Stimulated activated CD4-positive, alpha-beta T cell treated with anti-CD3 and anti-CD28 coated beads, Interleukin-12 subunit alpha, Interleukin-12 subunit beta, amount 100 ng/mL, for 4 hours (primary cell): ENCODE measurements around the gene ZNG1C.
"Not testable (repeated sequence)": the region's sequence is repeated elsewhere in the genome, so short reads cannot be mapped to it uniquely, and the experiment has no call there.

Source experiments
- DNase-seq: peaks from one replicate; pipeline ENCODE4 v3.0.0-alpha.2; 2020

The ZNG1C gene

DNA sequence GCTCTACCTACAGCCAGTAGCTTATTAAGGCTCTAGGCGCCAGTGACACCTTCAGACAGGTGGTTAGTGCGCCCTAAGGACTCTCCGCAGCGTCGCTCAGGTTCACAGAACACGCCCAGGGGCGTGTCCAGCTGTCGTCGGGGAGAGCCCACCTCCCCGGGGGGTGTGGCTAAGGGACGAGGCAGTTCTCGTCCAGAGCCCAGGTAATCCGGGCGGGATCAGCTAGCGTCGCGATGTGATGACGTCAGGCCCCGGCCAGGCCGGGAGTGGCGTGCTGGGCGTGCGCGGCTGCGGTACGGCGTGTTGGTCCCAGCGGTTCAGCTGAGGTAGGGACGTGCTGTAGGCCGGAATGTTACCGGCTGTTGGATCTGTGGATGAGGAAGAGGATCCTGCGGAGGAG is at the start of gene ZNG1C:
Gene ZNG1C, plus strand, starts transcription at position 301 of the 400 bp plus-strand sequence. Its CDS starts 49 bp downstream, at position 350.
- not testable (repeated sequence) for DNase-seq

DNA sequence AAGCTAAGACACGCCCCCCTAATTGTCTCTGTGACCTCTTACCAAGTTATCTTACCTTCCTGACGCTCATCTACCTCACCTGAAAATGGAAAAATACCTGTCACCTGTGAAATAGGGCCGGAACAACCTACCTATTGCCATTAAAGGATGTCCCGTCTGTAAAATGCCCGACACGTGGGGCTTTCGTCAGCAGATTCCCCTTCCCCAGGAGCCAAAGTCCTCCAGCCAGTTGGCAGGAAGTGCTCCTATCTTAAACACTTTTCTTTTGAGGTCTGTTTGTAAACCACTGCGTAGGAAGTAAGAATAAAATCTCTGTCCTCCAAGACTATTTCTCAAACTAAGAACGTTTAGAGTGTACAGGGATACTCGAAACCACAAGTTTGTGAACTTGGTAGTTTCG is 654 bp downstream of the ZNG1C start:
- not testable (repeated sequence) for DNase-seq

DNA sequence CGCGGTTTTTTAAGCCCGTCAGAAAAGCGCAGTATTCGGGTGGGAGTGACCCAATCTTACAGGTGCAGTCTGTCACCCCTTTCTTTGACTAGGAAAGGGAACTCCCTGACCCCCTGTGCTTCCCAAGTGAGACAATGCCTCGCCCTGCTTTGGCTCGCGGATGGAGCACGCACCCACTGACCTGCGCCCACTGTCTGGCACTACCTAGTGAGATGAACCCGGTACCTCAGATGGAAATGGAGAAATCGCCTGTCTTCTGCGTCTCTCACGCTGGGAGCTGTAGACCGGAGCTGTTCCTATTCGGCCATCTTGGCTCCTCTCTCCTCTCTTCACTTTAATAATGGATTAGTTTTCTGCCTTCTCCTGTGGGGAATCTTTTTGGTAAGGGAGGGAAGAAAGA is 39.3 kb downstream of the ZNG1C start:
- DNase-seq: not testable (repeated sequence)

DNA sequence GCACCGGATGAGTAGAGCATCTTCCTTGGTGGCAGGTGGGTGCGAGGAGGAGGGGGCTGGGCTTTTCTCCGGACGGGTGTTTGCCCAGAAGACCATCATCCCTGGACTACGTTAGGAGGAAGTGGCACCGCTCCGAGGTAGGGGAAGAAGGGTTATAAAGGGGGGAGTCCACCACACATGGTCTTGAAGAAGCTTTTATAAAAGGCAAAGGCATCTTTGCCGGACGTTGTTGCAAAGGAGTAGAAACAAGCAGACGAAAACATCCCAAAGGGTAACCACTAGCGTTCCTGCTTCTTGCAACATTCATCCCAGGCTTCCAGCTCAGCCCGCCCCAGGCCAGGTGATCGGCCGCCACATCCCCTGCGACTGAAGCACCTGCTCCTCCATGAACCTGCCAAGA is 60.8 kb downstream of the ZNG1C start, which contains the start of gene FOXD4L3:
Gene FOXD4L3, plus strand, starts transcription at position 301 of the 400 bp plus-strand sequence. Its CDS starts 85 bp downstream, at position 386.
- not testable (repeated sequence) for DNase-seq

DNA sequence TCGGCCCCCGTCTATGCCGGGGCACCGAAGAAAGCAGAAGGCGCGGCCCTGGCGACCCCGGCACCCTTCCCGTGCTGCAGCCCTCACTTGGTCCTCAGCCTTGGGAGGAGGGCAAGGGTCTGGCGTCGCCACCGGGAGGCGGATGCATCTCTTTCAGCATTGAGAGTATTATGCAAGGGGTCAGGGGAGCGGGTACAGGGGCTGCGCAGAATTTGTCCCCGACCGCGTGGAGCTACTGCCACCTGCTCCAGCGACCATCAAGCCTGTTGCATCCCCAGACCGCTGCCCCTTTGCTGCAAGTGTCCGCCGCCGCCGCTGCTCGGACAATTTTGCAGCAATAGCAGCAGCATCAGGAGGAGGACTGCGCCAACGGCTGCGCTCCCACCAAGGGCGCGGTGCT is 62.0 kb downstream of the ZNG1C start:
- DNase-seq: not testable (repeated sequence)

DNA sequence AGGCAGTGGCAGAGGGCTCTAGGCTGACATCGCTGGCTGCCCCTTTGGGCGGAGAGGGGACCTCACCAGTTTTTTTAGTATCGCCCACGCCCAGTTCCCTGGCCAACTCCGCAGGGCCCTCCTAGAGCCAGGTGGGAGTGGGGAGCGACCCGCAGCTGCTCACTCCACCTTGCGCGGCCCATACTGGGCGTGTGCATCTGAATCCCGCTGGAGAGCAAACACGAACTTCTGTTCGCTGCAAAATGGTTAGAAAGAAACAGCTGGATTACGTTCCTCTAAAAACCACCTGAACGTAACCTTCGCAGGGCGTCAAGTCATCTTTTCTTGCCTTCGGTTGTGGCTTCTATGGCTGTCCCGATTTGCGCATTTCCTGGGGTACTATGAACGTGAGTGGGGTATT is 62.4 kb downstream of the ZNG1C start:
- DNase-seq: not testable (repeated sequence)

DNA sequence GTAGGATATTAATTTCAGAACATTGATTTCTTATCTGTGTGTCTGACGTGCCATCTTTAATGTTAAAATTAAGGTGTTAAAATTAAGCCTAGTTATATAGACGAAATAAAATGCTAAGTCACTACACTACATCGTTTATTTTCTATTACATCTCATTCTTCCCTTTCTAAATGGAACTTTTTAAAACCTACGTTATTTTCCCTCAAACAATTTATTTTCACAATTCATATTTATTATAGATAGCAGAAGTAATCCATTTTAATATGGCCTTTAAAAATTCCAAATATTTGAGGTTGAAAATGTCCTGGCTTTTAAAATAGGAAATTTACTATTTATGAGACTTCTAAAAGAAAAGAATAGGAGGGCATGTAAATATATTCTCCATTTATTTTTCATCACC is 63.0 kb downstream of the ZNG1C start:
- DNase-seq: not testable (repeated sequence)

DNA sequence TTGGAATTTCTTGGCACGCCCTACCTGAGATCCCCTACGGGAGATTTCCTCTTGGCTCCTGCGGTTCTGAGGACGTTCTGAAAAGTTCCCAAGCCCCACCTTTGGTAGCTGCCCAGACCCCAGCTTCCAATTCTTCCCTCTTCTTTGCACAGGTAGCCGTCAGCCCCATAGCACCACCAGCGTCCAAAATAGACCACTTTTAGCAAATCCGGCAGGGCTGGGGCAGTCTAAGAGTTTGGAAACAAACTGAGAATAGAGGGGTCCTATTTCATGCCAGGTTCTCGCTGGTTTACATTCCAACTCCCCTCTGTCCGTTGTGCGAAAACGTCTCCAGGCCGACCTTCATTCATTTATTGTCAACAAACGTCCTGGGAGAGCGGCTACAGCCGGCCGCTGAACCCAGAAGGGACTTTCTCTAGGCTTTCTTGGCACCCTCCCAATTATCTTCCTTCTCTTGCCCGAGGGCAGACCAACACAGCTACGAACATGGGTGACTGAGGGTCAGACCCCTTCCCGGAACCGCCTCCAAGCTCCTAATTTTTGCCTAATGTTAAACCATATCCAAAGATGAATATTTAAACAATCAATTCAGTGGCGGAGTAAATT is 64.0 kb downstream of the ZNG1C start:
- DNase-seq: not testable (repeated sequence)

DNA sequence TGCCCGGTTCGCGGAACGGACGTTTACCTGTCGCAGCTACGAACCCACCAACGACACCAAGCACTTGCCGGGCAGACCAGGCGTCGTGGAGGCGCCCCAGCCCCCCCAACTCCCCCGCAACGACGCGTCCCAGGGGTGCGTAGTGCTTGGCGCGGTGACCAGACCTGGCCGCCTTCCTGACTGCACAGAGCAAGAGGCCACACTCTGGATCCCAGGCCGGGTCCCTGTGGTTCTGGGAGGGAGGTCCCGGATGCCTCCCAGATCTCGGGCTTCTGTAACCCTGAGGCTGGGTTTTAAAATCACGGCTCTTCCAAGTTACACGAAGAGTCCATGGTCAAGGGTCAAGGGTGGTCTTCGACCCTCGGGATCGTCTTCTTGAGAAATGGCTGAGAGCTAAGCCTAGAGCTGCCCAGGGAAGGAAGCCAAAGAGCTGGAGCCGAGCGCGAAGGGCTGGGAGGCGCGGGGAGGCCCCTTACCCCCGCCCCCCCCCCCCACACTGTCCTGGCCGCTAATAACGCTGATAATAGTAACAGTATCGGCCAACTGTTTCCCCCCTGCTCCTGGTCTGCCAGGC is 64.7 kb downstream of the ZNG1C start:
- DNase-seq: not testable (repeated sequence)

DNA sequence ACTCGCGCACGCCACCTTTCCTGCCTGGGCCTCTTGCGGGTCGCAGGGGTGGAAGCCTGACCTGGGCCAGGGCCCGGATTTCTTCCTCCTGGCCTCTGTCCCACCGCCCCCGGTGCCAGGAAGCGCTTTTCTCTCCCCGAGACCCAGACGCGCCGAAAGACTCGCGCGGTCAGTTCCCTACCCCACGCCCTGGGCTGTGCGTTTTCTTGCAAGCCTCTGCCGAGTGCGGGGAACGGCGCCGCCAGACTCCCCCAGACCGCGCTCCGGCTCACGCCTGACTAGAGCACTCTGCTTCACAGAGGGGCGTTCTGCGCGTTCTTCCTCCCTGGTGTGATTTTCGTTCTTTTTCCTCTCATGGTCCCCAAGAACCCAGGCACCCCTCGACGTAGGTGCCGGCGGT is 65.3 kb downstream of the ZNG1C start:
- not testable (repeated sequence) for DNase-seq

DNA sequence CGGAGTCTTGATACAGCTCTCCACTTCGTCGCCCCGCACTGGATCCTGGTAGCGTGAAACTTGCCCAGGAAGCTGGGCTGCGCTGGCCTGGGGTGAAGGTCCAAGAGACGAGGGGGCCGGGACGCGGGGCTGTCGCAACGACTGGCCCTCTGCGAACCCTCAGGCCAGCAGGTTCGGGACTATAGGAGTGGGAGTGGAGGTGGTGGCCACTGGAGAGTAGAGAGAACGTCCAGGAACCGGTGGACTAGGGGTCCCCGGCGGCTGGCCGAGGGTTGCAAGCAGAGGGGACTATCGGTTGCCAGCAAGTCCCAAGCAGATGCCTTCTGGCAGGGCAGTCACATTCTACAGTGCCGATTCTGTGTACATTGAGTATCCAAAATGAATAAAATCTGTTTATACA is 65.9 kb downstream of the ZNG1C start:
- DNase-seq: not testable (repeated sequence)

DNA sequence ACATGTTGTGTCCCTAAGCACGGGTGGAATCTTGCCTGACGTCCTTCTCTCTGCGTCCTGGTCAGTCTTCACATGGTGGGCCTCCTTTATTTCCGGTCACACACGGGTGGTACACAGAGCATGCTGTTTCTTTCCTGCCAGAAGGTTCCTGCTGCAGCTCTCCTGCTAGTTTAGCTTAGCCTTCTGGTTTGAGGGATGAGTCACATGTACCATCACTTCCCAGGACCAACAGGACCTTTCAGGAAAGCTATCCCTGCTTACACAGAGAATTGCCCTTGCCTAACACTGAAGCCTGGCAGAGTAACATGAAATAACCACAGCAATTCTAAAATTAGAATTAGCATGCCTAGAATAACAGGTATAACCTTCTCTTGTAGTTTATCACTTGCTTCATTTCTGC is 69.4 kb downstream of the ZNG1C start:
- DNase-seq: not testable (repeated sequence)

DNA sequence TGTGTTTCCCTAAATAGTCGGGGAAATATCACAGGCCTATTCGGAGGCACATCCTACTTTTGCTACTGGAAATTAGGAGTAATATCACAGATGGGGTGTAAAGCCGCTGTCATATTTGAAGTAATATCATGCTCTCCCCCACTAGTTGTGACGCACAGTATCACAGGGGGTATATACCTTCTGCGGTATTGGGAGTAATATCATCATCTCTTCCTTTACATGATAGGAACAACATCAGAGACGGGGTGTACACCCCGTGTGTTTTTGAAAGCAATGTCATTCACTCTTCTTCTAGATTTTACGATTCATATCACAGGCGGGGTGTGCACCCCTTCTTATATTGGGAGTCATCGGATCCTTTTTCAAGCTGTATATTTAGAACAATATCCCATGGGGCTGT is 76.4 kb downstream of the ZNG1C start:
- not testable (repeated sequence) for DNase-seq

DNA sequence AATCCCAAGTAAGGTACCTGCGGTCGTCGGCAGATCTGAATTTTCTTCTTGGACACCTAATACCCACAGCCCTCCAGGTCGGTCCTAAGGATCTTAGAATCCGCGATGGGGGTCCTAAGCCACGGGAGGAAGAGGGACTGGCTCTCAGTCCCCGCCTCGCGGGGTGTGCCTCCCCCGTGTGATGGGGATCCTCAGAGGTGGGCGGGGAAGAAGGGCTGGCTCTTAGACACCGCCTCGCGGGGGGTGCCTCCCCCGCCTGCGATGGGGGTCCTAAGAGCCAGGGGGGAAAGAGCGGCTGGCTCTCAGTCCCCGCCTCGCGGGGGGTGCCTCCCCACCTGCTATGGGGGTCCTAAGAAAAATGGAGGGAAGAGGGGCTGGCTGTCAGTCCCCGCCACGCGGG is 82.0 kb downstream of the ZNG1C start:
- not testable (repeated sequence) for DNase-seq

DNA sequence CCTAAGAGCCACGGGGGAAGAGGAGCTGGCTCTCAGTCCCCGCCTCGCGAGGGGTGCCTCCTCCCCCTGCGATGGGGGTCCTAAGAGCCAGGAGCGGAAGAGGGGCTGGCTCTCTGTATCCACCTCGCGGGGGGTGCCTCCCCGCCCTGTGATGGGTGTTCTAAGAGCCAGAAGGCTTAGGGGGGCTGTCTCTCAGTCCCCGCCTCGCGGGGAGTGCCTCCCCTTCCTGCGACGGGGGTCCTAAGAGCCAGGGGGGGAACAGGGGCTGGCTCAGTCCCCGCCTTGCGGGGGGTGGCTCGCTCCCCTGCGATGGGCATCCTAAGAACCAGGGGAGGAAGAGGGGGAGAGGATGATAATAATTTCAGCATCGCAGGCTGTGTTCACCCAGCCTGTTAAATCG is 82.7 kb downstream of the ZNG1C start:
- not testable (repeated sequence) for DNase-seq

DNA sequence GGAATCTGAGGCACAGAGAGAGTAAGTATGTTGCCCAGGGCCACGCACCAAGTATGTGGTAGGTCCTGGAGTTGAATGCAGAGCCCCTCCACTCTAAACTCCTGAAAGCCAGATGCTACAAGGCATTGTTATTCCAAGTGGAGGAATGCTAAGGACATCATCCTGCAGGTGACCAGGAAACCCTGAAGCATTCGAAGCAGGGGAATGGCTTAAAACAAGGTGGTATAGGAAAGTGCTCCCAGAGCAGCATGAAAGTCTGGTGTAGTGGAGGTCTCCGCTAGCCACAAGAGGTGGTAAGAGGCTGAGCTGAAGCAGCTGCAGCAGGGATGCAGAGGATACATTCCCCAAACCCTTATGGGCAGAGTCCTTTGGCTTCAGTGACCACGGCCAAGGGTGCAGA is 87.3 kb downstream of the ZNG1C start:
- not testable (repeated sequence) for DNase-seq

DNA sequence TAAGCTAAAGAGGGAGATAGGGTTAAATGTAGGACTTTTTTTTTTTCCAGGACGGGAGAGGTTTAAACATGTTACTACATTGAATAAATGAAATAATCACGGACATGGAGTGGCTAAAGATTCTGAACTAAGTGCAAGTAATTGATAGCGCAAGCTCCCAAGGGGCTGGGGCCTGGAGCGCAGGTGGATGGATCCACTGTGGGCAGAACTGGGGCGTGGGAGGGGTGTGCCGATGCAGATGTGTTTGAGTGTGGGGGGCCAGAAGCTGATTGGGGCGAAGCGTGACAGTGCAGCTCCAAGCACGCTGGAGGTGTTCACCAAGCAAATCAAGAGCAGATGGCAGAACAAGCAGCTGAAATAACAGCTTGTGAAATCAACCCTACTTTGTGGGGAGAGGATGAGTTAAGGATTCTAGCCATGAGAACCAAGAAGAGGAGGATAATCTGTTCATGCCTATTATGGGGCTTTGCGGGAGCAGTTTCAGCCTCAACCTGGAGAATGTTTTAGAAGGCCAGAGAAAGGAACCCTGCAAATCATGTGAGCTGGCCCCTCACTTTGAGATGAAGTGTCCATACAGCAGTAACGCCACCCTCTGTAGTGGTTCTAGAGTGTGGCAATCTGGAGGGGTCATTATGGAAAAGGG is 88.9 kb downstream of the ZNG1C start:
- not testable (repeated sequence) for DNase-seq

DNA sequence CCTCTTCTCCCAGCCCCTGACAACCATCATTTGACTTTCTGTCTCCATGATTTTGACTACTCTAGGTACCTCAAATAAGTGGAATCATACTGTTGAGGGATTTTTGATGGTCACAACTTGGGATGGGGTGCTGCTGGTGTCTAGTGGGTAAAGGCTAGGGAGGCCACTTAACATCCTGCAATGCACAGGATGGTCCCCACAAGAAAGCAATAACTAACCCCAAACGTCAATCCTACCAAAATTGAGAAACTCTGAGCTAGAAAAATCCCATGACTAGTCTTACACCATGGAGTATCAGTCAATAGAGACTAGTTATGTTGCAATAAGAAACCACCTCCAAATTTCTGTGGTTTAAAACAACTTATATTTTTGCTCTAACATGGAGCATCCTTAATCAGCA is 90.3 kb downstream of the ZNG1C start:
- not testable (repeated sequence) for DNase-seq

DNA sequence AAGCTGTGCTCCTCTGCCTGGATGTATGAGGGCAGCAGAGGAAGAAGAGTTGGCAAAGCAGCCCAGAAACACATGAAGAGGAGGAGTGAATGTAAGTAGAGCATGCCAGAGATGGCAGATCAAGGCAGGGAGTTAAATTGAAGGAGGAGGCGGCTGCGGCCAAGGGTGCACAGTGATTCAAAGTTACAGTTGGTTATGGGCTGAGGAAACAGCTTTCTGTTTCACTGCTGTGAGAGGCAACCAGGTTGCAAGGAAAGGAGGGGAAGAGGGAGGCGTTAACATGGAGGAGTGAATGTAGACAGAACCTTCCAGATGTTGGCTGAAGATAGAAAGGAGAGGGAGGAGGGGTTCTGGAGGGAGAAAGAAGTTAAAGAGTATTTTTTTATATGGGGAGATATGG is 94.2 kb downstream of the ZNG1C start:
- DNase-seq: not testable (repeated sequence)

DNA sequence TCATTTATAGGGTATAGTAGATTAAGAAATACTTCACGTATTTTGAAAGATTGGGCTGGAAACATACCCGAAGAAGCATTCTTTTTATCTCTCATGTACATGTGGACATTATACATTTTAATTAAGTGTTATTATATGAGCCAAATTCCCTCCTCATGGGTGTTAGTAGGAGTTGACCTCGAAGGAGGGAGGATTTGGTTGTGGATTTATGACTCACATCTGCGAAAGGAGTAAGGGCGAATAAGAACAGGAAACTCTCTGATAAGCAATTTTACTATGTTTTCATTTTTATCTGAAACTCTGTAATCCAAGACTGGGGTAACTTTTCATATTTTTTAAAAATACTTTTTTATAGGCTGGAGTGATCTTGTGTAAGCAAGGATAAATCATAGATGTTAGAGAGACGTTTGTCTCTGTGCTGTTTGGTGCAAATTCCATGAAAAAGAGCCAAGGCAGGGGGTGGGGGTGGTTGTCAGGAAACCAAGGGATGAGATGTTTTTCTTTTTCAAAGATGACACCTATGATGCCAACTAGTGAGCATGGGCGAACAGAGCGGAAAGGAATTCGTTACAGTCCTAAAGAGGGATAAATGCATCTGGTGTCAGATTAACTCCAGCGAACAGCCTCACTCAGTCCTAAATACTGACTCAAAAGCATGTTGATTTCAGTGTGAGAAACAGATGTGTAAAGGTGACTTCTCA is 95.0 kb downstream of the ZNG1C start:
- DNase-seq: not testable (repeated sequence)

DNA sequence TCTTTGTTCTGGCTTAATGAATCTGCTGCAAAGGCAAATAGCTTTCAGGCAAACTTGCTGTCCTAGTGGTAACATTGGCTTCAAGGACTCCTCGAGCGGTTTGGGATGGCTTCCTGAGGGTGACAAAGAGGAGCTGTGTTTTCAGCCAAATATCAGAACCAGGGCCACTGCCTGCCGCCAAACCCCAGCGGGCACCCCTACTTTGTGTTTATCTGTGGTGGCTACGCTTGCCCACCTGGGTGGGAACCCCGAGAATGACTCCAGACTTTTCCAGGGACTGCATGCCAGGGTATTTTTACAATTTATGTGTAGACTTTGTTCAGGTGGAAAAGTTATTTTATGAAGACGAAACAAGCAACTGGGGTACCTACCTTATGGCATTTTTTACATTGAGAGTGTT is 96.2 kb downstream of the ZNG1C start:
- DNase-seq: not testable (repeated sequence)

DNA sequence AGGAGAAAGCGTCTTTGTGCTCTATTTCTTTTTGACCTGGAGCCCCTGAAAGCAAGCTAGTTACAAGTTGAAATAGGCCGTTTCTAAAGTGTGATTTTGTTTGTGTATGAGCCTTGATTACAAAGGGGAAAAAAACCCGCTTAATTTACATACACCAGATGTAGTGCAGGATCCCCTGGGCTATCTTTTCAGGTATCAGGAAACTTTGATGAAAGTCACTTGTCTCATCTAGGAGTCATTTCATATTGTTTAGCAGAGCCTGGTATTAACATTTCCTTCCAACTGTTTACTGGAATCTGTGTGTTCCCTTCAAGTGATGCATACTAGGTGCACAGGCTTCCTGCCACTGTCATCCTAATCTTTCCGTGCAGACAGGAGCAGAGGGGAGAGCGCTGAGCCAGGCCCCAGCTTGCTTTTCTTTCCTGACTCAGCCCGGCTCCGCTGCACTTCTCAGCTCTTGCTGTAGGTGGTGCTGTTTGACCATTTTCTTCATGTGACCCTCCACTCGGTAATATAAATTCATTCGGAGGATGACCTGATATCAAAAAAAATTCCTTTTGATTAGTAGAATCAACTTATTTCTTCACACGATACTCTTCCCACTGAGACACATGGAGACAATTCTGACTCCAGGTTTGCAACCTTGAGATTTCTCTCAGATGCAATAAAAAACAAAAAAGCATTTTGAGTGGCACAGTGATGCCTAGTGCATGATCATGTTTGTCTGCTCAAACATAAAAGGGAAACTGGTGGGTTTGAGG is 100.7 kb downstream of the ZNG1C start:
- not testable (repeated sequence) for DNase-seq

DNA sequence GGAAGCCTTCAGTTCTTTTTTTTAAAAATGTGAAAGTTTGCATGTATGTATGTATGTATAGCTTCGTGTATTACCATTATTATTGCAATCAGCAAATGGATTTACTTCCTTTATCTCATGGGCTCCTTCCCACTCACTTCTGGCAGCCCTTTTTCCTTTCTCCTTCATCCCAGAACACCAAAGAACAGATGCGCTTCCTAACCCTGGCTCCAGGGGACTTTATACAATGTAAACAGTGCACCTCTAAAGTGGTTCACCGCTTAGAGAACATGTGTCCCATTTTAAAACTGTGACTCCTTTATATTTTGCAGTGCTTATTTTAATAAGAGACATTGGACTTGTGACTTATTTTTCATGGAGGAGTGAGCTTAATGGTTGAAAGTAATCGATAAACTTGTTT is 101.5 kb downstream of the ZNG1C start:
- DNase-seq: not testable (repeated sequence)
